ENCODE measurements around the gene U2AF2. TPM values are rescaled to one million over a fixed set of nuclear protein-coding genes. Genes with fewer than 3 reads are reported as not detected.

The U2AF2 gene
- total RNA-seq, 1 donor from 2014 or later: 365 TPM

GRCh38 chr19:55644842-55645511 lies 9.9 kb upstream of the U2AF2 start:
- Mint-ChIP-seq H3K4me3 (peak overlapping the region; percentile 98), H3K27ac (ENCODE audit: unreplicated experiment) (no peak overlapping the region), H3K27me3 (ENCODE audit: low read depth) (peaks cover 21% of the 10 kb centered on the region), H3K4me1 (peaks cover 51% of the 10 kb centered on the region), H3K36me3 (ENCODE audit: low read depth) (peaks cover 14% of the 10 kb centered on the region), H3K9me3 (no peaks in the 10 kb centered on the region)
- TF ChIP-seq, protein P1, sequence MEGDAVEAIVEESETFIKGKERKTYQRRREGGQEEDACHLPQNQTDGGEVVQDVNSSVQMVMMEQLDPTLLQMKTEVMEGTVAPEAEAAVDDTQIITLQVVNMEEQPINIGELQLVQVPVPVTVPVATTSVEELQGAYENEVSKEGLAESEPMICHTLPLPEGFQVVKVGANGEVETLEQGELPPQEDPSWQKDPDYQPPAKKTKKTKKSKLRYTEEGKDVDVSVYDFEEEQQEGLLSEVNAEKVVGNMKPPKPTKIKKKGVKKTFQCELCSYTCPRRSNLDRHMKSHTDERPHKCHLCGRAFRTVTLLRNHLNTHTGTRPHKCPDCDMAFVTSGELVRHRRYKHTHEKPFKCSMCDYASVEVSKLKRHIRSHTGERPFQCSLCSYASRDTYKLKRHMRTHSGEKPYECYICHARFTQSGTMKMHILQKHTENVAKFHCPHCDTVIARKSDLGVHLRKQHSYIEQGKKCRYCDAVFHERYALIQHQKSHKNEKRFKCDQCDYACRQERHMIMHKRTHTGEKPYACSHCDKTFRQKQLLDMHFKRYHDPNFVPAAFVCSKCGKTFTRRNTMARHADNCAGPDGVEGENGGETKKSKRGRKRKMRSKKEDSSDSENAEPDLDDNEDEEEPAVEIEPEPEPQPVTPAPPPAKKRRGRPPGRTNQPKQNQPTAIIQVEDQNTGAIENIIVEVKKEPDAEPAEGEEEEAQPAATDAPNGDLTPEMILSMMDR (conservative IDR thresholded peaks at IDR 0.05): no peak
- no peak for DNase-seq (ENCODE audit: low read depth, low spot score)

DNA sequence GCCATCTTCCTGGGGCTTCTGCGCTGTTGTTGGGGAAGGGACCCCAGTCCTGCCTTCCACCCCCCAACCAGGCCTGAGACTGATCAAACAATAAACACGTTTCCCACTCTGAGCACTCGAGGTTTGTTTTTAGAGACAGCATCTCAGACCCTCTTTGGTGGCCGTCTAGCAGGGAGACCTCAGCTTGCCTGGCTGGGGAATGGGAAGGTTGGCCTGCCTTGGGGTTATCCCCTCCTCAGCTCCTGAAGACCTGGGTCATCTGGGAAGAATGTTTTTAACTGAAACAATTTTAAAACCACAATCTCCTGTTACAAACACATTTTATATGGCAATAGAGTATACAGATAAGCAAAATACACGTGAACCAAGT lies 9.3 kb upstream of the U2AF2 start:
- H3K36me3 Mint-ChIP-seq (ENCODE audit: low read depth): peaks cover 12% of the 10 kb centered on the region
- H3K27me3 Mint-ChIP-seq (ENCODE audit: low read depth): peaks cover 20% of the 10 kb centered on the region
- H3K9me3 Mint-ChIP-seq: no peaks in the 10 kb centered on the region
- H3K27ac Mint-ChIP-seq (ENCODE audit: unreplicated experiment): no peak overlapping the region
- H3K4me3 Mint-ChIP-seq: peak overlapping the region; percentile 87
- H3K4me1 Mint-ChIP-seq: peaks cover 48% of the 10 kb centered on the region
- DNase-seq (ENCODE audit: low read depth, low spot score): no peak
- TF ChIP-seq, protein P1 (conservative IDR thresholded peaks at IDR 0.05): no peak

DNA sequence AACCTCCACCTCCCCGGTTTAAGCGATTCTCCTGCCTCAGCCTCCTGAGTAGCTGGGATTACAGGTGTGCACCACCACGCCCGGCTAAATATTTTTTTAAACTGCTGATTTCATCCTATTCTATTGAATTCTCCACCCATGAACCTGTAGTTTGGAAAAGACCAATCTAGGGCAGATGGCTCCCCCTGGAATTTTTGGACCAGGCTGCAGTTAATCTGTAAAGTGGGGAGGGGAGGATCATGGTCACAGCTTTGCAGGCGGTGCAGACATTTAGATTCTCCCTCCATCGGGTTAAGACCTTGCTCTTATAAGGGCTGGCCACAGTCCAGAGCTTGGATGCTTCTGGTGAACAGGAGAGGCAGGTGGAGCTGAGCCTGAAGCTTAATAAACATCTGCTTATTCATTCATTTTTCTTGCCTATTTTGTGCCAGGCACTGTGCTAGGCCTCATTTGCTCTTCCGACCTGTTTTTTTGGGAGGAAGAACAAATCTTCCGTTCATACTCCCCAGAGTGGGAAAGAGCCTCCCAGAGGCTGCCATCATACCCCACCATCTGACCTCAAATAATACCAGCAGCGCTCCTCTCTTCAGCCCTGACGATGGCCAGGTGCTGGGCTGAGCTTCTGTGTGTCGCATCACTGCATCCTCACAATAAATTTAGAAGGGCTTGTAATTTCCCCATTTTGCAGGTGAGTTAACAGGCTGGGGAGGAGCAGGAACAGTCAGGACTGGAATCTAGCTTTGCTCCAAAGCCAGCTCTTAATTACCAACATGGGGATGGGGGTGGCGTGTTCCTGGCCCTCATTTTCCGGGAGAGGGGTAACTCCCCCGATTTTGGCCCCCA lies 7.7 kb upstream of the U2AF2 start:
- peaks cover 11% of the 10 kb centered on the region for H3K36me3 Mint-ChIP-seq (ENCODE audit: low read depth)
- TF ChIP-seq, protein P1 (conservative IDR thresholded peaks at IDR 0.05): no peak
- H3K27ac Mint-ChIP-seq (ENCODE audit: unreplicated experiment): no peak overlapping the region
- peaks cover 10% of the 10 kb centered on the region for H3K27me3 Mint-ChIP-seq (ENCODE audit: low read depth)
- H3K4me3 Mint-ChIP-seq: peak overlapping the region; percentile 91
- DNase-seq (ENCODE audit: low read depth, low spot score): no peak
- H3K4me1 Mint-ChIP-seq: peaks cover 36% of the 10 kb centered on the region
- no peaks in the 10 kb centered on the region for H3K9me3 Mint-ChIP-seq

DNA sequence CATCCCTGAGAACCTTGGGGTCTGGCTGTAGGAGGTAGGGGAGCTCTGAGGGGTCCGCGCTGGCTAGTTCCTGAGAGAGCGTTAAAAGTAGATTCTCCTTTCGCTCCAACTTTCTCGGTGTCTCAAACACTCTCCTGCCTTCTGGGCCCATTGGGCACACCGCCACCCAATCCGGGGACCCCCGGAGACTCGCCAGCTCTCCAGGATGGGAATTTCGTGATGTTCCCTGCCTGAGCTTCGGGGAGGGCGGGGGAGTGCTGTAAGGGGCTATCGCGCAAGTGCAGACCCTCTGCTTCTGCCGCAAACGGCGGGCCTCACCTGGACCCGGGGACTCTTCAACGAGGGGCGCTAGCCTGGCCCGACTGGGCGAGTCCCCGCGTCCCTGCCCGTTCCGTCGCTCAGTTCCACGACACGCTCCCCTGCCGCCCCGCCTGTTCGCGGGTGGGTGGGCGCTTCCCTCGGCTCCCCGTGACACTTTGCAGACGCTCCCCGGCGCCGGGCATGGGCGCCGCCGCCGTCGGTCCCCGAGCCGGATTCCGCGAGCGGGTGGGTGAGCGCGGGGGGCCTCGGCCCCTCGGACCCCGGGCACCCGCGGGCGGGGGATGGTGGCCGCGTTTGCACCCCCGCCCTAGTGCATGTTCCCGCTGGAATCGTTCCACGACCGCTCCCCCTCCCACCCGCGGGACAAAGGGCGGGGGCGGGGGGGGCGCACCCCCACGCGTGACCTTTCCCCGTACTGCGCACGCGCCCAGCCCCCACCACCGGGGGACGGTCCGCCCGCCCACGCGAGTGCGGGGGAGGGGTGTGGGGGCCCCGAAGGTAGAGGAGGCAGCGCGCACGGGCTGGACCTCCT lies 6.9 kb upstream of the U2AF2 start, which contains the start of gene CCDC106:
Gene CCDC106 (plus strand): TSS at position 481 of the 853 bp plus-strand sequence. CDS start 835 bp downstream, outside the sequence.
- Mint-ChIP-seq H3K36me3 (ENCODE audit: low read depth) (peaks cover 10% of the 10 kb centered on the region), H3K27ac (ENCODE audit: unreplicated experiment) (peak within 1 kb of the TSS; percentile 92), H3K4me1 (peaks cover 32% of the 10 kb centered on the region), H3K4me3 (peak within 1 kb of the TSS; percentile 91), H3K27me3 (ENCODE audit: low read depth) (peaks cover 6% of the 10 kb centered on the region), H3K9me3 (no peaks in the 10 kb centered on the region)
- TF ChIP-seq, protein P1 (conservative IDR thresholded peaks at IDR 0.05): no peak
- DNase-seq (ENCODE audit: low read depth, low spot score): peak; percentile 62

DNA sequence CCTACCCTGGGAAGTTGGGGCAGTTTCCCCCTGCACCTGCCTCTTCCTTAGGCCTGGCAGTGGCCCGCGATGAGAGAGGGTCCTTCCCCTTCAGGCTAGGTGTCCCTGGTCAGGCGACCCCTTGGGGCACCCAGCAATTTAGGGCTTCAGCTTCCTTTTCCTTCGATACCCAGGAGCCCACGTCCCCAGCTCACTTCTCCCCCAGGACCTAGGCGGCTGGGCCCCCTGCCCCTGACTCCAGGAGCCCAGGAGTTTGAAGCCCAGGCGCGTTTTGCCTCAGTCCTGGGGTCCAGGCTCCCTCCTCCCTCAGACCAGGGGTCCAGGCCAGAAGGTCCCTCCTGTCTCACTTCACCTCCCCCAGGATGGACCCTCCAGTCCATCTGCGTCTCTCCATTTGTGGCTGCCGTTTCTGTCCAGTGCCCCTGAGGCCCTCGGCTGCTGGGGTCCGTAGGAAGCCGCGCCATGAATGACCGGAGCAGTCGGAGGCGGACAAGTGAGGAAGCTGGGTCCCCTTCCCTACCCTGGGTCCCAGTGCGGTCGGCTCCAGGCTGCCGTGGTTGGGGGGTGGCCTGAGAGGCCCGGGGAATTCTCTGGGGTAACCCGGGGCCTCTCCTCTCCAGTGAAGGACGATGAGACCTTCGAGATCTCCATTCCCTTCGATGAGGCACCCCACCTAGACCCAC lies 6.1 kb upstream of the U2AF2 start:
- Mint-ChIP-seq H3K27me3 (ENCODE audit: low read depth) (peaks cover 2% of the 10 kb centered on the region), H3K36me3 (ENCODE audit: low read depth) (peaks cover 6% of the 10 kb centered on the region), H3K27ac (ENCODE audit: unreplicated experiment) (no peak overlapping the region), H3K9me3 (no peaks in the 10 kb centered on the region), H3K4me3 (peak overlapping the region; percentile 88), H3K4me1 (peaks cover 26% of the 10 kb centered on the region)
- TF ChIP-seq, protein P1 (conservative IDR thresholded peaks at IDR 0.05): no peak
- DNase-seq (ENCODE audit: low read depth, low spot score): no peak
